PC-9 (cell line): ENCODE measurements around the gene ACSL3.

Source experiments
- EZH2 ChIP-seq: fragments of 200-600 bp; sonication (generic); IDR thresholded peaks from 2 replicates; pipeline ENCODE4 v1.8.0; 2017; ENCODE audit warnings: antibody characterized with exemption, low read depth
- TF ChIP-seq, protein P1 (sequence below): fragments of 200-600 bp; sonication (generic); conservative IDR thresholded peaks from 2 replicates; pipeline ENCODE4 v1.6.1; 2017; ENCODE audit warnings: mixed run types, antibody characterized with exemption, mild to moderate bottlenecking, moderate library complexity

DNA sequence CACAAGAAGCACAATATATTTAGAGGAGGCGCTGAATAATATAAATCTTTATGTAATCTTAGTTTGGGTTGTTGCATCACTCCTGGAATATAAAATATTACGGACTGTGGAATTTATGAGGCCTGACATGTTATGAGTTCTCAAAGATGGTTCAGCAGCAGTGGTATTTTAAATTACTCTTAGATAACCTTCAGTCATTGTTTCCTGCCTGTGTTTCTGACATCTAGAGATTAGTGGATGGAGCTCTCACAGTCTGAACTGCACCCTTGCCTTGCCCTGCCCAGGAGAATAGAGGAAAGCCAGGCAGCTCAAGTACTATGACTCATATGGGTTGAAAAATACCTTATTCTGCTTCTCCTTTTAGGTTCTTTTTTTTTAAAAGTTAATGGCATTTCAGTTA lies 70.0 kb downstream of the ACSL3 start:
- TF ChIP-seq, protein P1, sequence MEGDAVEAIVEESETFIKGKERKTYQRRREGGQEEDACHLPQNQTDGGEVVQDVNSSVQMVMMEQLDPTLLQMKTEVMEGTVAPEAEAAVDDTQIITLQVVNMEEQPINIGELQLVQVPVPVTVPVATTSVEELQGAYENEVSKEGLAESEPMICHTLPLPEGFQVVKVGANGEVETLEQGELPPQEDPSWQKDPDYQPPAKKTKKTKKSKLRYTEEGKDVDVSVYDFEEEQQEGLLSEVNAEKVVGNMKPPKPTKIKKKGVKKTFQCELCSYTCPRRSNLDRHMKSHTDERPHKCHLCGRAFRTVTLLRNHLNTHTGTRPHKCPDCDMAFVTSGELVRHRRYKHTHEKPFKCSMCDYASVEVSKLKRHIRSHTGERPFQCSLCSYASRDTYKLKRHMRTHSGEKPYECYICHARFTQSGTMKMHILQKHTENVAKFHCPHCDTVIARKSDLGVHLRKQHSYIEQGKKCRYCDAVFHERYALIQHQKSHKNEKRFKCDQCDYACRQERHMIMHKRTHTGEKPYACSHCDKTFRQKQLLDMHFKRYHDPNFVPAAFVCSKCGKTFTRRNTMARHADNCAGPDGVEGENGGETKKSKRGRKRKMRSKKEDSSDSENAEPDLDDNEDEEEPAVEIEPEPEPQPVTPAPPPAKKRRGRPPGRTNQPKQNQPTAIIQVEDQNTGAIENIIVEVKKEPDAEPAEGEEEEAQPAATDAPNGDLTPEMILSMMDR: no peak
- TF ChIP-seq EZH2: no peak
